Breast epithelium (tissue), 4 donors: Measurements from ENCODE around the gene ACBD3. TPM values are rescaled to one million over a fixed set of nuclear protein-coding genes. Genes with fewer than 3 reads are reported as not detected.
A peak's percentile ranks its signal among the peaks of the same experiment; 100 is the strongest.

Experiments
- DNase-seq, 2 donors: peaks; one replicate each; pipeline ENCODE4 v3.0.0-alpha.2; 2019; ENCODE audit warnings: low spot score in 2 of 2
- H3K27ac ChIP-seq, 2 donors: fragments of 200-600 bp; sonication (generic) in 1 of 2; one replicate each; pipeline ENCODE4 v1.5.1; 2016 to 2019; ENCODE audit warnings: mild to moderate bottlenecking in 1 of 2
- H3K27me3 ChIP-seq, 2 donors: fragments of 200-600 bp; sonication (generic) in 1 of 2; one replicate each; pipeline versions ENCODE4 v1.5.1 to v1.6.0; 2017 to 2019; ENCODE audit warnings: control low read depth in 1 of 2, mild to moderate bottlenecking in 1 of 2
- H3K36me3 ChIP-seq: fragments of 200-600 bp; one replicate; pipeline ENCODE4 v1.5.1; 2019
- H3K4me1 ChIP-seq, 2 donors: fragments of 200-600 bp; sonication (generic); one replicate each; pipeline ENCODE4 v1.5.1; 2016 to 2019; ENCODE audit warnings: control low read depth in 1 of 2
- H3K4me3 ChIP-seq, 3 donors: fragments of 200-600 bp; sonication (generic); 1 replicate in 2 of 3; 2 replicates in 1 of 3; pipeline ENCODE4 v1.5.1; 2016 to 2019; ENCODE audit warnings: mild to moderate bottlenecking in 3 of 3, moderate library complexity in 2 of 3
- H3K9me3 ChIP-seq, 2 donors: fragments of 200-600 bp; sonication (generic) in 1 of 2; one replicate each; pipeline ENCODE4 v1.5.1; 2016 to 2019; ENCODE audit warnings: control low read depth in 1 of 2
- POLR2A ChIP-seq: fragments of 450-650 bp; IDR thresholded peaks from one replicate; pipeline ENCODE4 v1.6.1; 2016; ENCODE audit warnings: antibody characterized with exemption, mild to moderate bottlenecking, moderate library complexity
- POLR2AphosphoS5 ChIP-seq, 3 donors: sonication (generic); formaldehyde crosslinking; IDR thresholded peaks; one replicate each; pipeline ENCODE4 v1.6.1; 2017; ENCODE audit warnings: antibody characterized with exemption in 3 of 3
- intact Hi-C: fragments of 100-400 bp; cut with DNase I; formaldehyde crosslinking; loops from one replicate; pipeline ENCODE4 v1.15.1; 2023; ENCODE audit warnings: low total_unique reads
- total RNA-seq, 3 donors: library from RNA; depleted of rRNA; stranded (reverse); fragments of >200 nt; gene quantifications; one replicate each; pipeline ENCODE4 v1.1.0, GENCODE V29; 2016
- TF ChIP-seq, protein P1 (sequence below), 3 donors: fragments of 450-650 bp; IDR thresholded peaks; one replicate each; pipeline ENCODE4 v1.5.1; 2016 to 2017; ENCODE audit warnings: antibody characterized with exemption in 3 of 3, mild to moderate bottlenecking in 3 of 3, moderate library complexity in 3 of 3

Gene ACBD3
- 10 to 100 TPM; 52.4 to 63.9 (median 54.4) TPM for total RNA-seq

DNA sequence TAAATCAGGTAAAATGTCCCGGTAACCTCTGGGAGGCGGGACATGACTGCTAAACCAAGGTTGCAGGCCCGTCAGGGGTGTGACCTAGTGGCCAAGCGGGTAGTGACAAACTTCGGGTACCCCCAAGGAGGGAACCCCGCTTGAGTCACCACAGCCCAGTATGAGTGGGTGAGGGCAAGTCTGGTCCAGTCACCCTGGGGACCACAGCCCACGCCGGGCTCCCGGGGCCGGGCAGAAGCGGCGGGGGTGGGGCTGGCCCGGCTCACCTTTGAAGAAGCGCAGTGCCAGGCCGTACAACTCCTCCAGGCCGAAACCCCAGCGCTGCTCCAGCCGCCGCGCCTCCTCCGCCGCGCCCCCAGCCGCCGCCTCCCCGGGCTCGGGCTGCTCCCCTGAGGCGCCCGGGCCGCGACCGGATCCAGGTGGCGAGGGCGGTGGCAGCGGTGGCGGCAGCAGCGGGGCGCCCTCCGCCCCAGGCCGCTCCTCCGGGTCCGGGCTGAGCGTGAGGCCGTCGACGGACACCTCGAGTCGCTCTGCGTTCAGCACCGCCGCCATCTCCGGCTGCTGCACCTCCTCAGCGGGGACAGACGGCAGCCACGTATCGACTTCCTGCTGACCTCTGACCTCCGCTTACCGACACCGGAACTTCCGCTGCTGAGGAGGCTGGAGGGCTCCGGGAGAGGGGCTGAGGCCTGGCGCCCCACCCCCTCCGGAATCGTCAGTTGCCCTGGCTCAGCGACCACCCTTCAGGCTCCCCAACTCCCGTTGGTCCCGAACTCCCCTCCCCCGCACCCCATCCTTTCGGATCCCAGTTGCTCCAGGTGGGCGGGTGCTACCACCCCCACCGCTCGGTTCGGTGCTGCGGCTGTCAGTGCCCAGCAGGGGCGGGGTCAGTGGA, at the start of gene ACBD3:
Gene ACBD3, minus strand, starts transcription at position 618 of the 895 bp plus-strand sequence. Its CDS starts 66 bp downstream, at position 552.
- H3K36me3 ChIP-seq = no peaks in the 10 kb centered on the region
- H3K9me3 ChIP-seq = no peaks in the 10 kb centered on the region
- peak; percentile 82 to 86 for DNase-seq
- H3K4me3 ChIP-seq = peak within 1 kb of the TSS; percentile 84 to 92 (median 89)
- intact Hi-C loops = loop anchor here (10.0 kb wide), 1 partner anchor 72 kb away; no protein-coding TSS in a partner anchor
- H3K27me3 ChIP-seq = no peaks in the 10 kb centered on the region
- TF ChIP-seq POLR2AphosphoS5 (IDR thresholded peaks at IDR 0.05) (peak; percentile 85 to 96 (median 89)), POLR2A (peak; percentile 88)
- TF ChIP-seq, protein P1, sequence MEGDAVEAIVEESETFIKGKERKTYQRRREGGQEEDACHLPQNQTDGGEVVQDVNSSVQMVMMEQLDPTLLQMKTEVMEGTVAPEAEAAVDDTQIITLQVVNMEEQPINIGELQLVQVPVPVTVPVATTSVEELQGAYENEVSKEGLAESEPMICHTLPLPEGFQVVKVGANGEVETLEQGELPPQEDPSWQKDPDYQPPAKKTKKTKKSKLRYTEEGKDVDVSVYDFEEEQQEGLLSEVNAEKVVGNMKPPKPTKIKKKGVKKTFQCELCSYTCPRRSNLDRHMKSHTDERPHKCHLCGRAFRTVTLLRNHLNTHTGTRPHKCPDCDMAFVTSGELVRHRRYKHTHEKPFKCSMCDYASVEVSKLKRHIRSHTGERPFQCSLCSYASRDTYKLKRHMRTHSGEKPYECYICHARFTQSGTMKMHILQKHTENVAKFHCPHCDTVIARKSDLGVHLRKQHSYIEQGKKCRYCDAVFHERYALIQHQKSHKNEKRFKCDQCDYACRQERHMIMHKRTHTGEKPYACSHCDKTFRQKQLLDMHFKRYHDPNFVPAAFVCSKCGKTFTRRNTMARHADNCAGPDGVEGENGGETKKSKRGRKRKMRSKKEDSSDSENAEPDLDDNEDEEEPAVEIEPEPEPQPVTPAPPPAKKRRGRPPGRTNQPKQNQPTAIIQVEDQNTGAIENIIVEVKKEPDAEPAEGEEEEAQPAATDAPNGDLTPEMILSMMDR (IDR thresholded peaks at IDR 0.05) = no peak
- H3K27ac ChIP-seq = peak within 1 kb of the TSS; percentile 97 to 98
- H3K4me1 ChIP-seq = peaks cover 0 to 6% of the 10 kb centered on the region in 2 donors

DNA sequence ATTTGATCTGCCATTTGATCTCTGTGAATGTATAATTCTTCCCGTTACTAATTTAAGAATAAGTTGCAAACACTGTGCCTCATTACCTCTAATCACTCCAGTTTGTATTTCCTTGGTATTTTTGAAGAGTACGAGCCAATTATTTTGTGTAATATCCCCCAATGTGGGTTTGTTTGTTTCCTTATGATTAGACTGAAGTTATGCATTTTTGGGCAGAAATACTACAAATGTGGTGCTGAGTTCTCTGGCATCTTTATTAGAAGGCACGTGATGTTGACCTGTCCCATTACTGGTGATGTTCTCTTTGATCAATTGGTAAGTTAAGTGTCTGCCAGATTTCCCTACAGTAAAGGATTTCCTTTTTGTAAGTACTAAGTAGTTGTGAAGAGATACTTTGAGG, 47.3 kb upstream of the ACBD3 start:
- no peaks in the 10 kb centered on the region for H3K4me1 ChIP-seq
- no peaks in the 10 kb centered on the region for H3K27me3 ChIP-seq
- H3K36me3 ChIP-seq = peaks cover 3% of the 10 kb centered on the region
- H3K4me3 ChIP-seq = no peak overlapping the region
- intact Hi-C loops = no loop called here
- H3K27ac ChIP-seq = no peak overlapping the region
- no peak for DNase-seq
- H3K9me3 ChIP-seq = no peaks in the 10 kb centered on the region
- TF ChIP-seq POLR2A (no peak), POLR2AphosphoS5 (IDR thresholded peaks at IDR 0.05) (no peak)
- TF ChIP-seq, protein P1 (IDR thresholded peaks at IDR 0.05) = no peak

DNA sequence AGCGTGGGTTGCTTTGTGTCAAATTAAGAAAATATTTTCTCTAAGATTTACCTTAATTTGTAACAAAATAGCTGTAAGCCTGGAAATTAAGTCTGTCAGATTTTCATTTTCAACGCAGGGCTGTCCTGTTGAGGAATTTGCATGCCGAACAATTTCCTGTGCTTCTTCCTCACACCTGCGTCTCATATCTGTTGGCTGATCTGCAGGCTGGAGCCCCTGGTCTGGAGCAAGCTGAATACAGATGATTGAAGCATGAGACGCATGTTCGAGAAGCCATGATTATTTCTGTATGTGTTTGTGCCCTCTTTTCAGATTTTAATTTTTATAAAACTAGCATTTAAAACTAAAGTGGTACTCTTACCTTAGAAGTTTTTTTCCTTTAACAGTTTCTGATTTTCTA, 46.8 kb upstream of the ACBD3 start:
- Histone ChIP-seq H3K4me3 (no peak overlapping the region), H3K27me3 (no peaks in the 10 kb centered on the region), H3K4me1 (no peaks in the 10 kb centered on the region), H3K27ac (no peak overlapping the region), H3K9me3 (no peaks in the 10 kb centered on the region), H3K36me3 (peaks cover 3% of the 10 kb centered on the region)
- DNase-seq = no peak
- intact Hi-C loops = no loop called here
- no peak for TF ChIP-seq POLR2A
- TF ChIP-seq, protein P1 (IDR thresholded peaks at IDR 0.05) = no peak
- TF ChIP-seq POLR2AphosphoS5 (IDR thresholded peaks at IDR 0.05) = no peak

DNA sequence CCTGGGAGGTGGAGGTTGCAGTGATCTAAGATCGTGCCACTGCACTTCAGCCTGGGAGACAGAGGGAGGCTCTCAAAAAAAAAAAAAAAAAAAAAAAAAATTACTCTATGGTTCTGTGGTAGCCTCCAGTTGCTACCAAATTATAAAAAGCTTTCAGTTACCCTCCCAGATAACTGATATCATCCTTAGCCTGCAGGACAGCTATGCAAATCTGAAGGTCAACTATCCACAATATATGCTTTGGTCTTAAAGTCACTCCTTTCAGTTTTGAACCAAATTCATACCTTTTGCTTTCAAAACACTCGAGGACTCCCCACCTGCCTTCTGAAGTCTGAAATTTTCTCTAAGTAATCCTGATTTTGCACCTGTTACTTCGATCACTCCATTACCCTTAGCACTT, 40.1 kb upstream of the ACBD3 start:
- no peaks in the 10 kb centered on the region for H3K9me3 ChIP-seq
- DNase-seq = no peak
- TF ChIP-seq, protein P1 (IDR thresholded peaks at IDR 0.05) = no peak
- no peak for TF ChIP-seq POLR2A
- TF ChIP-seq POLR2AphosphoS5 (IDR thresholded peaks at IDR 0.05) = no peak
- no peak overlapping the region for H3K27ac ChIP-seq
- H3K4me3 ChIP-seq = no peak overlapping the region
- peaks cover 2 to 5% of the 10 kb centered on the region in 2 donors for H3K27me3 ChIP-seq
- no peaks in the 10 kb centered on the region for H3K36me3 ChIP-seq
- intact Hi-C loops = no loop called here
- no peaks in the 10 kb centered on the region for H3K4me1 ChIP-seq

DNA sequence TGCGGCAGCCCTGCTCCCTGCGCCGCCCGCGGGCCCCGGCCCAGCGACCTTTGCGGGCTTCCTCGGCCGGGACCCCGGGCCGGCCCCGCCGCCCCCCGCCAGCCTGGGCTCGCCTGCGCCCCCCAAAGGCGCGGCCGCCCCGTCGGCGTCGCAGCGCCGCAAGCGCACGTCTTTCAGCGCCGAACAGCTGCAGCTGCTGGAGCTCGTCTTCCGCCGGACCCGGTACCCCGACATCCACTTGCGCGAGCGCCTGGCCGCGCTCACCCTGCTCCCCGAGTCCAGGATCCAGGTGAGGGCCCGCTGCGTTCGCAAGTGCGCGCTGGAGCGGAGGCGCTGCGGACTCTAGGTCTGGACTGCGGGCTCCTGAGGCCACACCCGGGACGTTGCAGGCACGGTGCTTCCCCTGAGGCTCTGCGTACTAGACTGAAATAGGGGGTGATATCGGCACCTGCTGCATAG, 37.3 kb upstream of the ACBD3 start:
- Histone ChIP-seq H3K9me3 (no peaks in the 10 kb centered on the region), H3K27ac (no peak overlapping the region), H3K36me3 (no peaks in the 10 kb centered on the region), H3K4me3 (peak overlapping the region; percentile 38 to 72 (median 50)), H3K4me1 (no peaks in the 10 kb centered on the region), H3K27me3 (peaks cover 2 to 5% of the 10 kb centered on the region in 2 donors)
- TF ChIP-seq POLR2AphosphoS5 (IDR thresholded peaks at IDR 0.05) = no peak
- intact Hi-C loops = no loop called here
- DNase-seq = no peak
